HepG2 (cell line): Measurements from ENCODE around the gene ZFAND3. TPM values are rescaled to one million over a fixed set of nuclear protein-coding genes. Genes with fewer than 3 reads are reported as not detected.

Experiments
- ATAC-seq: fragments of 200-7000 bp; cut with Tn5 transposase; 3 replicates; pipeline ENCODE4 v1.9.1; 2020; ENCODE audit warnings: mild to moderate bottlenecking, moderate library complexity
- BruUV-seq: library from RNA; stranded (reverse); fragments of 400-500 nt; replicated peaks from 2 replicates; lab custom pipeline; 2021; lab: Mats Ljungman, UMichigan
- CTCF ChIA-PET: fragments of 300-600 bp; formaldehyde crosslinking; extraction: SDS; loops from one replicate; lab custom pipeline; 2021; ENCODE audit warnings: low total read pairs, inconsistent platforms, low intra/inter-chr PET ratio; lab: Yijun Ruan, JAX
- POLR2A ChIA-PET: fragments of 350-600 bp; sonication (Branson Sonifier 250); formaldehyde crosslinking; loops from one replicate; lab custom pipeline; 2020; ENCODE audit warnings: antibody characterized with exemption, inconsistent platforms; lab: Yijun Ruan, JAX
- DNase-seq: peaks from one replicate; pipeline ENCODE4 v3.0.0-alpha.2; 2015; ENCODE audit warnings: low spot score
- FAIRE-seq: peaks from 3 replicates; lab custom pipeline; 2011; peaks lifted over from hg19 to GRCh38; lab: Jason Lieb, UNC
- H2AFZ ChIP-seq: one replicate; pipeline ENCODE4 v1.6.1; 2011; ENCODE audit warnings: low read length, inconsistent platforms
- H3K27ac ChIP-seq: fragments of 300-600 bp; 3 replicates; pipeline ENCODE4 v1.8.0; 2011; ENCODE audit warnings: mixed run types, mild to moderate bottlenecking, mixed read lengths, low read length, inconsistent platforms; ENCODE audit not compliant: insufficient read depth; ENCODE audit errors: extremely low read length
- H3K27me3 ChIP-seq, 2 experiments: fragments of 200-600 bp in 1 of 2; 2 replicates in 1 of 2; 3 replicates in 1 of 2; pipeline versions ENCODE4 v1.6.0 to v1.8.0; 2011; ENCODE audit warnings: low read length in 2 of 2, mild to moderate bottlenecking in 2 of 2, moderate library complexity in 2 of 2, inconsistent platforms in 1 of 2; ENCODE audit not compliant: insufficient read depth in 2 of 2, control insufficient read depth in 1 of 2
- H3K36me3 ChIP-seq, 2 experiments: fragments of 200-600 bp in 1 of 2; replicated peaks in 1 of 2; 2 replicates in 1 of 2; 3 replicates in 1 of 2; pipeline versions ENCODE4 v1.5.1 to v1.8.0; 2011; ENCODE audit warnings: low read length in 2 of 2, inconsistent platforms in 1 of 2; ENCODE audit not compliant: insufficient read depth in 2 of 2, control insufficient read depth in 1 of 2
- H3K4me1 ChIP-seq: 2 replicates; pipeline ENCODE4 v1.5.1; 2012; ENCODE audit warnings: low read length, inconsistent platforms; ENCODE audit not compliant: insufficient read depth
- H3K4me2 ChIP-seq: 2 replicates; pipeline ENCODE4 v1.6.0; 2011; ENCODE audit warnings: low read depth, low read length, inconsistent platforms
- H3K4me3 ChIP-seq, 3 experiments: fragments of 200-600 bp in 1 of 3; sonication (generic), shearing (Covaris generic) in 1 of 3; replicated peaks in 1 of 3; 2 replicates each; pipeline ENCODE4 v1.5.1; 2011 to 2016; ENCODE audit warnings: low read length in 3 of 3, inconsistent platforms in 2 of 3, low read depth in 2 of 3, mild to moderate bottlenecking in 2 of 3, control low read depth in 1 of 3, mixed read lengths in 1 of 3; ENCODE audit not compliant: insufficient read depth in 1 of 3
- H3K79me2 ChIP-seq: one replicate; pipeline ENCODE4 v1.6.1; 2011; ENCODE audit warnings: low read length, inconsistent platforms; ENCODE audit not compliant: insufficient read depth
- H3K9ac ChIP-seq: 2 replicates; pipeline ENCODE4 v1.6.0; 2011; ENCODE audit warnings: mild to moderate bottlenecking, low read depth, low read length, inconsistent platforms; ENCODE audit not compliant: insufficient read depth
- H3K9me3 ChIP-seq: 2 replicates; pipeline ENCODE4 v1.5.1; 2012; ENCODE audit warnings: mild to moderate bottlenecking, low read length
- H4K20me1 ChIP-seq: 2 replicates; pipeline ENCODE4 v1.6.0; 2011; ENCODE audit warnings: inconsistent platforms, mild to moderate bottlenecking, low read length, moderate library complexity; ENCODE audit not compliant: insufficient read depth
- AFF4 ChIP-seq: sonication (generic); formaldehyde crosslinking; IDR thresholded peaks from 2 replicates; pipeline ENCODE4 v1.4.0; 2020; ENCODE audit warnings: missing genetic modification reagents
- IKZF4 ChIP-seq: sonication (generic); formaldehyde crosslinking; IDR thresholded peaks from 2 replicates; pipeline ENCODE4 v1.5.1; 2020; ENCODE audit warnings: borderline replicate concordance, mild to moderate bottlenecking, low read depth, missing genetic modification reagents; ENCODE audit errors: not compliant biosample characterization
- KLF12 ChIP-seq: sonication (generic); formaldehyde crosslinking; IDR thresholded peaks from 2 replicates; pipeline ENCODE4 v1.4.0; 2020; ENCODE audit warnings: missing genetic modification reagents, borderline replicate concordance
- NFYC ChIP-seq: IDR thresholded peaks from 2 replicates; pipeline ENCODE4 v1.6.1; 2016; ENCODE audit warnings: missing genetic modification reagents, missing compliant biosample characterization
- TRIM24 ChIP-seq: sonication (generic); formaldehyde crosslinking; IDR thresholded peaks from 2 replicates; pipeline ENCODE4 v1.8.0; 2022; ENCODE audit warnings: mild to moderate bottlenecking, missing genetic modification reagents
- ZNF501 ChIP-seq: sonication (generic); formaldehyde crosslinking; IDR thresholded peaks from 2 replicates; pipeline ENCODE4 v1.5.1; 2020; ENCODE audit warnings: mild to moderate bottlenecking, moderate library complexity, missing genetic modification reagents
- ZNF687 ChIP-seq: sonication (generic); formaldehyde crosslinking; IDR thresholded peaks from 2 replicates; pipeline ENCODE4 v1.5.1; 2020; ENCODE audit warnings: mild to moderate bottlenecking, missing genetic modification reagents, moderate library complexity
- ZNF709 ChIP-seq: sonication (generic); formaldehyde crosslinking; IDR thresholded peaks from 2 replicates; pipeline ENCODE4 v1.5.0; 2020; ENCODE audit warnings: mild to moderate bottlenecking, missing genetic modification reagents
- WGBS: methylation state at CpG from one replicate; pipeline ENCODE4 v1.1.6; 2017; ENCODE audit warnings: low lambda C conversion rate; 5-methylcytosine and 5-hydroxymethylcytosine counted together
- in situ Hi-C: cut with HindIII; loops from 2 replicates; pipeline ENCODE4 v1.10.0; 2017; ENCODE audit warnings: low pct_unique_long_range_greater_than_20kb; ENCODE audit not compliant: extremely low pct_ligation_motif_present
- intact Hi-C: fragments of 100-400 bp; cut with micrococcal nuclease; formaldehyde crosslinking; loops from one replicate; pipeline ENCODE4 v1.10.0; 2022; ENCODE audit not compliant: unreplicated experiment
- polyA plus RNA-seq, 8 experiments: library from polyadenylated mRNA; depleted of rRNA in 3 of 8; stranded (reverse) in 7 of 8; unstranded in 1 of 8; fragments of >200 nt; fragmentation: Illumina TruSeq in 4 of 8; extraction: Trizol in 4 of 8; gene quantifications; 2 replicates each; pipeline versions ENCODE4 v1.2.1 to v1.2.3, GENCODE V29; 2011 to 2016; ENCODE audit warnings: low read depth in 4 of 8, missing spikeins in 1 of 8, mixed read lengths in 1 of 8; ENCODE audit not compliant: insufficient read depth in 1 of 8
- total RNA-seq, 5 experiments: library from RNA; depleted of rRNA; stranded (reverse); fragments of >200 nt; fragmentation: Illumina TruSeq; extraction: Trizol; gene quantifications; 2 replicates each; pipeline ENCODE4 v1.2.3, GENCODE V29; 2016; ENCODE audit warnings: low read depth in 1 of 5
- TF ChIP-seq, protein P1 (sequence below): sonication (generic); formaldehyde crosslinking; IDR thresholded peaks from 2 replicates; pipeline ENCODE4 v1.4.0; 2020; ENCODE audit warnings: missing genetic modification reagents
- TF ChIP-seq, protein P2 (sequence below): sonication (generic); formaldehyde crosslinking; IDR thresholded peaks from 2 replicates; pipeline ENCODE4 v1.9.0; 2021; ENCODE audit warnings: missing genetic modification reagents, borderline replicate concordance

The ZFAND3 gene
- total and polyA plus RNA-seq, 2 of the 13 experiments (the other 11 are each of a cell fraction or from before 2014, with no cell fraction given): 16.4 to 17.1 TPM

DNA sequence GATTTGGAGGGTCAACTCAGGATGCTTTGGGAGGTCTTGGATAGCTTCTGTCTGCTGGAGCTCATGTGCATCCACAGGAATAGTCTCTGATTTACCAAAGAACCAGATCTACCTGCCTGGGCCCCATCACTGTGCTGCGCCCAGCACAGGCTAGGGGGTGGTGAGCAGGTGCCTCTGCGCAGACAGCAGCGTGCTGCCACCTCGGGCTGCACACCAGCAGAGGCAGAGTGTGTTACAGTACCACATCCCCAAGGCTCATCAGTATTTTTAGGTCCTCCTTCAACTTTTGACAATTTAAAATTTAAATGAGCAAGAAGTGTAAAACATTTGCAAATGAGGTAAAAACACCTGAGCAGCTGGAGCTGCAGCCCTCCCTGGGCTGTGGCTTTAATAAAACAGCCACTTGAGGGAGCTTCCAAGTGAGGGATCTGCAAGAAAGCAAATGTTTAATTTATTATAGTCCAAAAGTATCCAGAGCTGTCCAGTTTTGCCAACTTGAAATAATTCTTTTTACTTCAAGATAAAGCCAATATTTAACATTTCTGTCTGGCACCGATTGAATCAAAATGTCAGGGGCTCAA is 324.9 kb downstream of the ZFAND3 start:
- ChIA-PET CTCF (no interaction called here), POLR2A (no interaction called here)
- intact Hi-C loops (no loop called here), in situ Hi-C loops (no loop called here)
- Histone ChIP-seq H3K9me3 (no peaks in the 10 kb centered on the region), H3K27me3 (no peaks in the 10 kb centered on the region), H3K4me2 (no peak overlapping the region), H4K20me1 (peaks cover 3% of the 10 kb centered on the region; the same call in 1 of the 2 replicates), H3K36me3 (peaks cover 9 to 33% of the 10 kb centered on the region in 2 experiments; a peak in 3 of 5 replicates), H3K9ac (no peak overlapping the region), H3K4me3 (no peak overlapping the region), H2AFZ (no peak overlapping the region), H3K4me1 (peaks cover 21% of the 10 kb centered on the region), H3K27ac (no peak overlapping the region), H3K79me2 (no peaks in the 10 kb centered on the region)
- ATAC-seq (no peak), DNase-seq (no peak), FAIRE-seq (no peak)
- BruUV-seq: no TSS peak
- WGBS: 99% methylated on average over 5 of the region's 5 CpGs
- TF ChIP-seq IKZF4 (CRISPR knock-in tag) (no peak), ZNF709 (CRISPR knock-in tag) (no peak), ZNF501 (CRISPR knock-in tag) (no peak), TRIM24 (CRISPR knock-in tag) (no peak), KLF12 (CRISPR knock-in tag) (no peak), AFF4 (CRISPR knock-in tag) (no peak), ZNF687 (CRISPR knock-in tag) (no peak), NFYC (CRISPR knock-in tag) (no peak)
- TF ChIP-seq, protein P1, sequence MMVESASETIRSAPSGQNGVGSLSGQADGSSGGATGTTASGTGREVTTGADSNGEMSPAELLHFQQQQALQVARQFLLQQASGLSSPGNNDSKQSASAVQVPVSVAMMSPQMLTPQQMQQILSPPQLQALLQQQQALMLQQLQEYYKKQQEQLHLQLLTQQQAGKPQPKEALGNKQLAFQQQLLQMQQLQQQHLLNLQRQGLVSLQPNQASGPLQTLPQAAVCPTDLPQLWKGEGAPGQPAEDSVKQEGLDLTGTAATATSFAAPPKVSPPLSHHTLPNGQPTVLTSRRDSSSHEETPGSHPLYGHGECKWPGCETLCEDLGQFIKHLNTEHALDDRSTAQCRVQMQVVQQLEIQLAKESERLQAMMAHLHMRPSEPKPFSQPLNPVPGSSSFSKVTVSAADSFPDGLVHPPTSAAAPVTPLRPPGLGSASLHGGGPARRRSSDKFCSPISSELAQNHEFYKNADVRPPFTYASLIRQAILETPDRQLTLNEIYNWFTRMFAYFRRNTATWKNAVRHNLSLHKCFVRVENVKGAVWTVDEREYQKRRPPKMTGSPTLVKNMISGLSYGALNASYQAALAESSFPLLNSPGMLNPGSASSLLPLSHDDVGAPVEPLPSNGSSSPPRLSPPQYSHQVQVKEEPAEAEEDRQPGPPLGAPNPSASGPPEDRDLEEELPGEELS: no peak
- TF ChIP-seq, protein P2, sequence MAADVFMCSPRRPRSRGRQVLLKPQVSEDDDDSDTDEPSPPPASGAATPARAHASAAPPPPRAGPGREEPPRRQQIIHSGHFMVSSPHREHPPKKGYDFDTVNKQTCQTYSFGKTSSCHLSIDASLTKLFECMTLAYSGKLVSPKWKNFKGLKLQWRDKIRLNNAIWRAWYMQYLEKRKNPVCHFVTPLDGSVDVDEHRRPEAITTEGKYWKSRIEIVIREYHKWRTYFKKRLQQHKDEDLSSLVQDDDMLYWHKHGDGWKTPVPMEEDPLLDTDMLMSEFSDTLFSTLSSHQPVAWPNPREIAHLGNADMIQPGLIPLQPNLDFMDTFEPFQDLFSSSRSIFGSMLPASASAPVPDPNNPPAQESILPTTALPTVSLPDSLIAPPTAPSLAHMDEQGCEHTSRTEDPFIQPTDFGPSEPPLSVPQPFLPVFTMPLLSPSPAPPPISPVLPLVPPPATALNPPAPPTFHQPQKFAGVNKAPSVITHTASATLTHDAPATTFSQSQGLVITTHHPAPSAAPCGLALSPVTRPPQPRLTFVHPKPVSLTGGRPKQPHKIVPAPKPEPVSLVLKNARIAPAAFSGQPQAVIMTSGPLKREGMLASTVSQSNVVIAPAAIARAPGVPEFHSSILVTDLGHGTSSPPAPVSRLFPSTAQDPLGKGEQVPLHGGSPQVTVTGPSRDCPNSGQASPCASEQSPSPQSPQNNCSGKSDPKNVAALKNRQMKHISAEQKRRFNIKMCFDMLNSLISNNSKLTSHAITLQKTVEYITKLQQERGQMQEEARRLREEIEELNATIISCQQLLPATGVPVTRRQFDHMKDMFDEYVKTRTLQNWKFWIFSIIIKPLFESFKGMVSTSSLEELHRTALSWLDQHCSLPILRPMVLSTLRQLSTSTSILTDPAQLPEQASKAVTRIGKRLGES (CRISPR knock-in tag): no peak
